ENCODE data around the gene SMC1B.

GRCh38 chr22:45425101-45425500, 11.7 kb upstream of the SMC1B start:
- no peak for TF ChIP-seq EZH2phosphoT487 (IDR thresholded peaks at IDR 0.05; ENCODE audit: borderline replicate concordance, low read depth, low read length)
- TF ChIP-seq CTCF (conservative IDR thresholded peaks at IDR 0.05; ENCODE audit: low read length), result no peak
